Subcutaneous abdominal adipose tissue (tissue), 5 donors: ENCODE results near the gene PRDM5.

Experiments used
- H3K27ac ChIP-seq: one replicate; pipeline ENCODE4 v1.7.0; 2013; ENCODE audit warnings: low read depth, mild to moderate bottlenecking, inconsistent platforms, low read length, moderate library complexity
- H3K27me3 ChIP-seq, 5 donors: one replicate each; pipeline ENCODE4 v1.7.0; 2013; ENCODE audit warnings: low read length in 5 of 5, inconsistent platforms in 1 of 5; ENCODE audit not compliant: control insufficient read depth in 5 of 5, insufficient read depth in 4 of 5
- H3K36me3 ChIP-seq, 5 donors: one replicate each; pipeline ENCODE4 v1.7.0; 2013; ENCODE audit warnings: low read length in 5 of 5; ENCODE audit not compliant: control insufficient read depth in 5 of 5, insufficient read depth in 5 of 5
- H3K4me1 ChIP-seq, 5 donors: one replicate each; pipeline ENCODE4 v1.7.0; 2013; ENCODE audit warnings: low read length in 5 of 5, mild to moderate bottlenecking in 3 of 5, moderate library complexity in 1 of 5; ENCODE audit not compliant: control insufficient read depth in 5 of 5, insufficient read depth in 5 of 5
- H3K4me3 ChIP-seq, 5 donors: one replicate each; pipeline ENCODE4 v1.7.0; 2013; ENCODE audit warnings: low read length in 5 of 5, low read depth in 1 of 5
- H3K9ac ChIP-seq, 5 donors: one replicate each; pipeline ENCODE4 v1.7.0; 2013; ENCODE audit warnings: low read length in 5 of 5, mild to moderate bottlenecking in 4 of 5, moderate library complexity in 3 of 5
- H3K9me3 ChIP-seq, 5 donors: one replicate each; pipeline ENCODE4 v1.7.0; 2013; ENCODE audit warnings: low read length in 5 of 5; ENCODE audit not compliant: control insufficient read depth in 5 of 5
- donor health status: healthy.
- donor health status: healthy.
- donor health status: healthy.
- donor health status: healthy.
- donor health status: healthy.

PRDM5 gene

GRCh38 chr4:120682981-120683380 is 239.5 kb downstream of the PRDM5 start:
- no peak overlapping the region for H3K4me3 ChIP-seq

GRCh38 chr4:120680647-120681228 is 241.8 kb downstream of the PRDM5 start:
- Histone ChIP-seq H3K4me3 (no peak overlapping the region), H3K36me3 (no peaks in the 10 kb centered on the region), H3K4me1 (peaks cover 0 to 2% (median 0%) of the 10 kb centered on the region in 5 donors), H3K9ac (no peak overlapping the region), H3K9me3 (peaks cover 0 to 3% (median 0%) of the 10 kb centered on the region in 5 donors), H3K27me3 (no peaks in the 10 kb centered on the region), H3K27ac (no peak overlapping the region)

More at GRCh38 chr4:120682981-120683380, 239.5 kb downstream of the PRDM5 start:
- Histone ChIP-seq H3K27ac (no peak overlapping the region), H3K9ac (no peak overlapping the region), H3K27me3 (no peaks in the 10 kb centered on the region), H3K9me3 (peaks cover 0 to 3% (median 0%) of the 10 kb centered on the region in 5 donors), H3K36me3 (no peaks in the 10 kb centered on the region), H3K4me1 (peaks cover 0 to 4% (median 0%) of the 10 kb centered on the region in 5 donors)

GRCh38 chr4:120673696-120674095 is 248.8 kb downstream of the PRDM5 start:
- Histone ChIP-seq H3K4me3 (no peak overlapping the region), H3K27me3 (no peaks in the 10 kb centered on the region), H3K4me1 (no peaks in the 10 kb centered on the region), H3K36me3 (no peaks in the 10 kb centered on the region), H3K9me3 (peaks cover 0 to 21% (median 16%) of the 10 kb centered on the region in 5 donors), H3K27ac (no peak overlapping the region), H3K9ac (no peak overlapping the region)

DNA sequence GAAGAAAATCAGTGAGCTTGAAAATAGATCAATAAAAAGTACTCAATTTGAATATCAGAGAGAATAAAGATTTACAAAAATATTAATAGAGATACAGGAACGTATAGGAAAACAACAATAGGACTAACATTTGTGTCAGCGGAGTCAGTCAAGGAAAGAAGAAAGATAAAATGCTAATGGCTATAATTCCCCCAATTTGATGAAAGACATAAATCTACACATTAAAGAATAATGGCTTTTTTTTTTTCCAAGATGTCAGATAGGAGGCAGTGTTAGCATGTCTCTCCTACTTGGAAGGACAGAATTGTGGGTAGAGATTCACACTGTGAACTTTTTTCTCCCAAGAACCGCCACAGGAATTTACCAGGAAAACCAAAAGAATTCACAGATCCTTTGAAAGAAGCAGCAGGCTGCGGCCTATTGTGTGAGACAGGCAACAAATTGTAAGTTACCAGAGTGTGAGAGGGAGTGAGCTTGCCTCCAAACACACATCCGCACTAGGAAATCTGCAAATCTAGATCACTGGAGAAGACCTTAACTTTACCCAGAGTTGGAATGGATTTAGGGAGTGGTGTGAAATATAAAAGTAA is 249.9 kb downstream of the PRDM5 start:
- no peaks in the 10 kb centered on the region for H3K27me3 ChIP-seq
- H3K27ac ChIP-seq = no peak overlapping the region
- no peaks in the 10 kb centered on the region for H3K36me3 ChIP-seq
- H3K4me1 ChIP-seq = no peaks in the 10 kb centered on the region
- H3K4me3 ChIP-seq = no peak overlapping the region
- peaks cover 0 to 21% (median 16%) of the 10 kb centered on the region in 5 donors for H3K9me3 ChIP-seq
- no peak overlapping the region for H3K9ac ChIP-seq

GRCh38 chr4:120672076-120672475 is 250.4 kb downstream of the PRDM5 start:
- Histone ChIP-seq H3K27ac (no peak overlapping the region), H3K9ac (no peak overlapping the region), H3K36me3 (no peaks in the 10 kb centered on the region), H3K4me3 (no peak overlapping the region), H3K9me3 (peaks cover 0 to 21% (median 16%) of the 10 kb centered on the region in 5 donors), H3K4me1 (no peaks in the 10 kb centered on the region), H3K27me3 (no peaks in the 10 kb centered on the region)

- Histone ChIP-seq H3K27ac (no peak overlapping the region), H3K36me3 (no peaks in the 10 kb centered on the region), H3K4me1 (no peaks in the 10 kb centered on the region), H3K9me3 (peaks cover 0 to 21% (median 16%) of the 10 kb centered on the region in 5 donors), H3K4me3 (no peak overlapping the region), H3K9ac (no peak overlapping the region), H3K27me3 (no peaks in the 10 kb centered on the region)
Observed at GRCh38 chr4:120671538-120671937, 251.0 kb downstream of the PRDM5 start.

DNA sequence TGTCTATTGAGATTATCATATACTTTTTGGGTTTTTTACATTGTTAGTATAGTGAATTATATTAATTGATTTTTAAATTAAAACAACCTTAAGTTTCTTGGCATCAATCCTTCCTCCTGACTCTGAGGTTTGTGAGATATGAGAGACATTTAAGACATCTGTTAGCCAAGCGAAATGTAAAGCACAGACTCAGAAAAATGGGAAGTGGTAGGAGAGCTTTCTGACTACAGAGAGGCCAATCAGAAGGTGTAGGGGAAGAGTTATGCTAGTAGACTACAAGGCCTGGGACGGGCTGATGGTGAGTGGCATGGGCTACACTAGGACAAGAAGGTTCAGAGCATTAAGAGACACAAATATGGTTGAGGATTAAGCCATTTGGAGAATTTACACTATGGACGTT is 255.4 kb downstream of the PRDM5 start:
- no peak overlapping the region for H3K27ac ChIP-seq
- no peak overlapping the region for H3K4me3 ChIP-seq
- no peaks in the 10 kb centered on the region for H3K27me3 ChIP-seq
- H3K9ac ChIP-seq = no peak overlapping the region
- H3K4me1 ChIP-seq = no peaks in the 10 kb centered on the region
- no peaks in the 10 kb centered on the region for H3K36me3 ChIP-seq
- peaks cover 0 to 6% (median 3%) of the 10 kb centered on the region in 5 donors for H3K9me3 ChIP-seq

GRCh38 chr4:120664851-120665250 is 257.7 kb downstream of the PRDM5 start:
- H3K27ac ChIP-seq = no peak overlapping the region
- H3K27me3 ChIP-seq = no peaks in the 10 kb centered on the region
- H3K9ac ChIP-seq = no peak overlapping the region
- H3K36me3 ChIP-seq = no peaks in the 10 kb centered on the region
- H3K9me3 ChIP-seq = peaks cover 0 to under 1% (median 0%) of the 10 kb centered on the region in 5 donors
- no peak overlapping the region for H3K4me3 ChIP-seq
- no peaks in the 10 kb centered on the region for H3K4me1 ChIP-seq

- no peaks in the 10 kb centered on the region for H3K36me3 ChIP-seq
- peaks cover 0 to 2% (median 0%) of the 10 kb centered on the region in 5 donors for H3K9me3 ChIP-seq
- H3K27me3 ChIP-seq = no peaks in the 10 kb centered on the region
- no peak overlapping the region for H3K4me3 ChIP-seq
- H3K4me1 ChIP-seq = no peaks in the 10 kb centered on the region
- H3K9ac ChIP-seq = no peak overlapping the region
- no peak overlapping the region for H3K27ac ChIP-seq
Observed at GRCh38 chr4:120659616-120660170, 262.8 kb downstream of the PRDM5 start.

GRCh38 chr4:120658772-120659171 is 263.8 kb downstream of the PRDM5 start:
- no peak overlapping the region for H3K9ac ChIP-seq
- H3K36me3 ChIP-seq = no peaks in the 10 kb centered on the region
- peaks cover 0 to 2% (median 0%) of the 10 kb centered on the region in 5 donors for H3K9me3 ChIP-seq
- no peak overlapping the region for H3K4me3 ChIP-seq
- H3K4me1 ChIP-seq = no peaks in the 10 kb centered on the region
- no peak overlapping the region for H3K27ac ChIP-seq
- H3K27me3 ChIP-seq = no peaks in the 10 kb centered on the region
